Peyer's patch (tissue), 4 donors: ENCODE measurements around the gene PCSK5.

Experiments used
- POLR2A ChIP-seq, 2 donors: fragments of 450-650 bp; IDR thresholded peaks; one replicate each; pipeline ENCODE4 v1.5.1; 2017; ENCODE audit warnings: antibody characterized with exemption in 2 of 2, mild to moderate bottlenecking in 2 of 2, moderate library complexity in 2 of 2
- TF ChIP-seq, protein P1 (sequence below), 6 experiments: fragments of 450-650 bp in 4 of 6; fragments of 200-600 bp in 2 of 6; sonication (generic) in 1 of 6; IDR thresholded peaks; one replicate each; pipeline ENCODE4 v1.5.1; 2017 to 2019; ENCODE audit warnings: antibody characterized with exemption in 6 of 6, mild to moderate bottlenecking in 3 of 6, moderate library complexity in 1 of 6

DNA sequence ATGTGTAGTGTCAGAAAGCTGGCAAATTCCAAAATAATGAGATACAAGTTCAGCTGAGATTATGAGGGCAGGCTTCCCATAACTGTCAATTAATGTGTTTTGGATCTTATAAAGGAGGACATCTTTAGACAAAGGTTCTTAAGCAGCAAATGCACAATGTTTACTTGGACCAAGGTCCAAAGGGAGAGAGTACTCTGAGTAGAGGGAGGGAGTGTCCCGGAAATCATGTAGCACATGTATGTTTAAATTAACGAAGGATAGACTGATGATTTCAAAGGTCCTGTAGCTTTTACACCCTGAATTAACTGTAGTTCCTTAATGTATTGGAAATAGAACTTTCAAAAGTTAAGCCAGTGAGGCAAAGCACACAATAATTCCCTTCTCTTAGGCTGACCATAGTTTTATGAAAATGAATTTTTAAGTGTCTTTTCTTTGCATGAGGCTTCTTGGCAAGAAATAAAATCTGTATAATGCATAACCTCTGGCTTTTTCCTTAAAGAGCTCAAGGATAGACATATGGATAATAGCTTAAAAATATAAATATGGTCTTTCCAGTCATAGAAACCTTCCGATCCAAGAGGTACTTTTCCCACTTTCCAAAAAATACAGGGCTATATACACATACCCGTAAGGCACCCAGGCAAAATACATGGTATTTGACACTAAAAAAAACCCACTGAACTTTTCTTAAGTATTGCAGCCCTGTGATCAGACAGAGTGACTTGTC is 93.0 kb downstream of the PCSK5 start:
- TF ChIP-seq, protein P1, sequence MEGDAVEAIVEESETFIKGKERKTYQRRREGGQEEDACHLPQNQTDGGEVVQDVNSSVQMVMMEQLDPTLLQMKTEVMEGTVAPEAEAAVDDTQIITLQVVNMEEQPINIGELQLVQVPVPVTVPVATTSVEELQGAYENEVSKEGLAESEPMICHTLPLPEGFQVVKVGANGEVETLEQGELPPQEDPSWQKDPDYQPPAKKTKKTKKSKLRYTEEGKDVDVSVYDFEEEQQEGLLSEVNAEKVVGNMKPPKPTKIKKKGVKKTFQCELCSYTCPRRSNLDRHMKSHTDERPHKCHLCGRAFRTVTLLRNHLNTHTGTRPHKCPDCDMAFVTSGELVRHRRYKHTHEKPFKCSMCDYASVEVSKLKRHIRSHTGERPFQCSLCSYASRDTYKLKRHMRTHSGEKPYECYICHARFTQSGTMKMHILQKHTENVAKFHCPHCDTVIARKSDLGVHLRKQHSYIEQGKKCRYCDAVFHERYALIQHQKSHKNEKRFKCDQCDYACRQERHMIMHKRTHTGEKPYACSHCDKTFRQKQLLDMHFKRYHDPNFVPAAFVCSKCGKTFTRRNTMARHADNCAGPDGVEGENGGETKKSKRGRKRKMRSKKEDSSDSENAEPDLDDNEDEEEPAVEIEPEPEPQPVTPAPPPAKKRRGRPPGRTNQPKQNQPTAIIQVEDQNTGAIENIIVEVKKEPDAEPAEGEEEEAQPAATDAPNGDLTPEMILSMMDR (IDR thresholded peaks at IDR 0.05): no peak
- TF ChIP-seq POLR2A (IDR thresholded peaks at IDR 0.05): no peak
